Inferior parietal cortex (tissue), 1 donor: ENCODE data around the gene UTF1.
A peak's percentile ranks its signal among the peaks of the same experiment; 100 is the strongest.

Experiments
- DNase-seq: peaks from one replicate; pipeline ENCODE4 v3.0.0-alpha.2; 2016; ENCODE audit errors: extremely low spot score

UTF1 gene, protein sequence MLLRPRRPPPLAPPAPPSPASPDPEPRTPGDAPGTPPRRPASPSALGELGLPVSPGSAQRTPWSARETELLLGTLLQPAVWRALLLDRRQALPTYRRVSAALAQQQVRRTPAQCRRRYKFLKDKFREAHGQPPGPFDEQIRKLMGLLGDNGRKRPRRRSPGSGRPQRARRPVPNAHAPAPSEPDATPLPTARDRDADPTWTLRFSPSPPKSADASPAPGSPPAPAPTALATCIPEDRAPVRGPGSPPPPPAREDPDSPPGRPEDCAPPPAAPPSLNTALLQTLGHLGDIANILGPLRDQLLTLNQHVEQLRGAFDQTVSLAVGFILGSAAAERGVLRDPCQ

GRCh38 chr10:133230044-133230361 lies at the start of gene UTF1:
Gene UTF1 (plus strand): TSS chr10:133230217. CDS start chr10:133230289, 72 bp downstream.
- no peak for DNase-seq

DNA sequence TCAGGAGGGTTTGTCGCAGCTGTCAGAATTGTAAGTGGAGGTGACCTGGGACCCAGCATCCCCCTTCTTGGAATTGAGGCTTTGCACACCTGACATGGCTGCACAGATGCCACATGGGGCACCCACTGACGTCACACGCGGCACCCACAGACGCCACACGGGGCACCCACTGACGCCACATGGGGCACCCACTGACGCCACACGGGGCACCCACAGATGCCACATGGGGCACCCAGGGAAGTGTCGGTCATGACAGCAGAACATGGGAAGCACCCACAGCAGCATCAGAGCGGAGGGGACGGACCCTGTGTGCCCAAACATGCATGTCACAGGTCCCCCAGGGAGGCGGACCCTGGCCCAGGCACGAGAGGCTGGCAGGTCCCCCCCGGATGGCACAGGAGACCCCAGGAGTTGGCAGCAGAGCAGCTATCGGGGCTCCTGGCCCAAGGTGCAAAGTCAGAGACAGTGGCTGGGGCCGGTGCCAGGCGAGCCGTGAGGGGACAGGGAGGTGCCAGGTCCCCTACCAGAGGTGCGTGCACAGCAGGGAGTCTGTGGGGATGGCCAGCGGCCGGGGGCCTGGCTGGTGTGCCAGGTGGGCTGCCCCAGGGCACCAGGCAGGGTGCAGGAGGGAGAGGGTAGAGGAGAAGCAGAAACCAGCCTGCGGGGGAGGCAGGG lies 48.9 kb upstream of the UTF1 start:
- no peak for DNase-seq

DNA sequence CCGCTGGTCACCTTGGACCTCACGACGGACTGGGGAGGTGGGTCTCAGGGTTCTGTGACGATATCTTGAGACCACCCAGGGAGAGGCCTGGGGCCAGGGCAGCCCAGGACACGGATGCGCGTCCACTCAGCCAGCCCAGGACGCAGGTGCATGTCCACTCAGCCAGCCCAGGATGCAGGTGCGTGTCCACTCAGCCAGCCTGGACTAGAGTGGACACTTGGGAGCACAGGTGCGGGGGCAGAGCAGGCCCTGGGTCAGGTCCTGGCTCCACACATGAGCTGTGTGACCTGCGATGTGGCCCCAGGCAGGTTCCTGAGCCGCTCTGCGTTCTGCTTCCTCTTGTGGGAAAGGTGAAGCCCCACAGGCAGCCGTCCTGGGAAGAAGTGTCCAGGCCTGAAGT lies 47.8 kb upstream of the UTF1 start:
- no peak for DNase-seq

GRCh38 chr10:133182791-133183645 lies 47.0 kb upstream of the UTF1 start:
- DNase-seq: no peak

DNA sequence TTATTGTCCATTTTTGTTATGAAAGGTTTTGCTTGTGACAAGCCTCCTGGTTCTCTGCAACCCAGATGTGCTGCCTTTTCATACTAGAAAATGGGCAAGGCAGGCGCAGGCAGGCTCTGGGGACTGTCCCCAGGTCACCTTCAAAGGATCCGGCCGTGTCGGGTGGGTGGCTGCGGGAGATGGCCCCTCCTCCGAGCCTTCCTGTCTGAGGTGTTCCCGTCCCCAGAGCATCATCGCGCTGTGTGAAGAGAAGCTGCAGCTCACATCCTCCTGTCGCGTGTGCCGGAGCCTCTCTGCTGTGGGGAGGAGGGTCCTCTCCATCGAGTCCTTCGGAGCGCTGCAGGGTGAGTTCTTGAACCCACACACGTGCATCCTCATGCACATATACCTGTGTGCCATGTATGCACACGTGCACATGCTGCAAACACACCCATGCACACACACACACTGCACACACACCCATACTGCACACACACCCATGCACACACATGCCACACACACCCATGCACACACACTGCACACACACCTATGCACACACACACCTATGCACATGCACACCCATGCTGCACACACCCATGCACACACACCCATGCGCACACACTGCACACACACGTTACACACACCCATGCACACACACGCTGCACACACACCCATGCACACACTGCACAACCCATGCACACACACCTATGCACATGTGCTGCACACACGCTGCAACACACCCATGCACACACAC lies 46.2 kb upstream of the UTF1 start:
- no peak for DNase-seq

DNA sequence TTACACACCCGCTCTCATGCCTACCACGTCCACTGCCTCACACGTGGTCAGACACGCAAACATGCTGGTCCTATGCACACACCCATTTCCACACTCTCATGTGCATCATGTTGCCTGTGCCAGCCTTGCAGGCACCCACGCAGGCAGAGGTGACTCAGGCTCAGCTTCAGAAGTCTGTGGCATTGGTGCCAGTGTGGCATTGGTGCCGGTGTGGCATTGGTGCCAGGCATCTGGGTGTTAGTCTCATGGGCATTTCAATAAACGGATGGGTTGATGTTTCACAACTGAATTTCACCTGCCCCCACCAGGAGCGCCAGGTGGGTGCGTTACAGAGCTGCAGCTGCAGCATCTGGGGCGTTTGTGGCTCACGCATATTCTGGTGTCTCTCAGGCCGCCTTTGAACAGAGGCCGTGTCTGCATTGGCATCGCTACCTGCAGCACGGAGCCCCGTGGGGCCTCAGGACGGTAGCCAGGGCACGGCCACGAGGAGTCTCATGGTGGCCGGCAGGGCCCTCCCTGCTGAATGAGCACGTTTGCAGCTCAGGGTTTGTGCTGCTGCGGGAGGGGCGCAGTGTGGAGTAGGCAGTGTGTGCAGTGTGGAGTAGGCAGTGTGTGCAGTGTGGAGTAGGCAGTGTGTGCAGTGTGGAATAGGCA lies 45.3 kb upstream of the UTF1 start:
- no peak for DNase-seq

DNA sequence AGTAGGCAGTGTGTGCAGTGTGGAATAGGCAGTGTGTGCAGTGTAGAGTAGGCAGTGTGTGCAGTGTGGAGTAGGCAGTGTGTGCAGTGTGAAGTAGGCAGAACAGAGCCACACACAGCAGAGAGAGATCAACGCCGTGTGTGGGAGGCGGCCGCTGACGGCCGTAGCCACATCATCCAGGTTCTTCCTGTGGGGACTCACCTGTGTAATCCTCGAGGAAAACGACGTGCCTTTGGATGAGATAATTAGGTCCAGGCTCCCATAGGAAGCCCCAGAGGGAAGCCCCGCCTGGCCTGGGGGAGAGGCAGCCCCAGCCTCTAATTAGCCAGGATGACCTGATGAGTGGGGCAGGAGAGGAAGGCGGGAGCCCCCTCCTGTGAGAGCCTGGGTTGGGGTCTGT lies 44.6 kb upstream of the UTF1 start:
- no peak for DNase-seq

DNA sequence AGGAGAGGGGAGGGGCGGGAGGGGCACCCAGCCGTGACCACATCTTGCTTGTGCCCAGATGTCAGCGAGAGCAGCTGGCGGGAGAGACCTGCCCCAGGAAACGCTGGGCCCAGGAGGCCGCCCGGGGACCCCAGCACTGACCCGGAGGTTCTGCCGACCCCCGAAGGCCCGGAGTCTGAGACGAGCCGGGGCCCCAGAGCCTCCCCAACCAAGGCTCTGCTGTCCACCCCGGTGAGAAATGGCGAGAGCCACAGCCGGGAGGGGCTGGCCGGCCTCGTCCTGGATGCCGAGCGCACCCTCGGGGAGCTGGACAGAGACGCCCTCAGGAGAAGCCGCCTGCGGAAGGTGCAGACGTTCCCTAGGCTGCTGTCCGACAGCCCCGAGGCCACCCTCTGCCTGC lies 44.1 kb upstream of the UTF1 start:
- DNase-seq: no peak

DNA sequence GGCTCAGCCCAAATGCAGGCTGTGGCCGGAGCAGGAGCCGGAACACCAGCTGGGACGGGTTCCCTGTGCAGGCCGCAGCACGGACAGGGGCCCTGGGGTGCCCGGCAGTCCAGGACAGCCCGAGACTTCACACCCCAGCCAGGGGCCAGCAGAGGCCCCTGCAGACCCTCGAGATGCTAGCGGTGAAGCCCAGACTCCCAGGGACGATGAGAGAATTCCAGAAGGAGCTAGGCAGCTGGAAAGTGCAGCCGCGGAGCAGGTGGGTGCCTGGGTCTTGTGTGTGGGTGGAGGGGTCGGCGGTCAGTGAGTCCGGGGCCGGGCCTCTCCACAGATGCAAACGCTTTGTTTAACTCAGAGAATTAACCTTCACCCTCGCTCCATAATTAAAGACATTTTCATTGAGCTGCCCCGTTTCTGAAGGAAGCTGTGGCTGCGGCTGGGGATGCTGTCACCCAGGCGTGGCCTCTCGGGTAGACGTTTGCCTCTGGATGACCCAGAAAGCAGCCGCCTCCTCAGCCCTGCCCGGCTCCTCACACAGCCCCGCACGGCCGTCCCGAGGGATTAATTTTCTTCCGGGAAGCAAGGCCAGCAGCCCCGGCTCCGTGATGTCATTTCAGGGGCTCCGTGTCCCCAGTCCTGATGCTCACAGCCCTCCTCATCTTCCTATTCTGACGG lies 43.5 kb upstream of the UTF1 start:
- DNase-seq: no peak

DNA sequence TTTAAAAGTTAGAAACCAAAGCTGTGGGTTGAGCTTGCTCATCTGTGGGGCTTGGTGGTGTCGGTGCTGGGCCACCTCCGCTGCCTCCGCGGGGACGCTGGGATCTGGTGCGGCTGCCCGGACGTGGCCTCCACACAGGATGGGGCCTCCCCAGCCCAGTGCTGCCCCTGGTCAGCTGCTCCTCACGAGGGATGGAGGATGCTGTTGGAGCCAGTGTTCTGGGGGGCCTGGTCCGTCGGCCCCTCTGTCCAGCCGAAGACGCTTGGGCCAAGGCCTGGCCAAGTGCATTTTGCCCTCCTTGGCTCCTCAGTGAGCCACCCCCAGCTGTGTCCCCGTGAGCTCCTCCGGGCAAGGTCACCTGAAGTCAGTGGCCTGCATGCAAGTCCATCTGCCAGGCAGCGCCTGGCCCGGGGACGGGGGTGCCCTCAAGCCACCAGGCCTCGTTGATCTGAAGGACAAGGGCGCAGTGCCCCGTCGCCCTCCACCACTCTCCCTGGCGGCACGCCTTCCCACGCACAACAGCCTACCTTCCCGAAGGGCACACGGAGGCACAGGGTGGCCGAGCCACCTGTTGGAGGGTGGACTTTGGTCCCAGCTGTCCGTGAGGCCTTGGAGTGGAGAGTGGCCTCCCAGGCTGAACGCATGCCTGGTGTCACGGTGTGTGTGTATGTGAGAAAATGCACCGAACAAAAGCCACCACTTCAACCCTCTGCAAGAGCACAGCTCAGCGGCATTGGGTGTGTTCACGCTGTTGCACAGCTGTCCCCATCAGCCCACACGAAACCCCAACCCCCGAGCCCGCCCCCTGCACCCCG lies 42.7 kb upstream of the UTF1 start:
- no peak for DNase-seq

- no peak for DNase-seq
Measured at GRCh38 chr10:133187906-133188681, 41.9 kb upstream of the UTF1 start.

GRCh38 chr10:133189256-133189655 lies 40.8 kb upstream of the UTF1 start:
- DNase-seq: no peak

DNA sequence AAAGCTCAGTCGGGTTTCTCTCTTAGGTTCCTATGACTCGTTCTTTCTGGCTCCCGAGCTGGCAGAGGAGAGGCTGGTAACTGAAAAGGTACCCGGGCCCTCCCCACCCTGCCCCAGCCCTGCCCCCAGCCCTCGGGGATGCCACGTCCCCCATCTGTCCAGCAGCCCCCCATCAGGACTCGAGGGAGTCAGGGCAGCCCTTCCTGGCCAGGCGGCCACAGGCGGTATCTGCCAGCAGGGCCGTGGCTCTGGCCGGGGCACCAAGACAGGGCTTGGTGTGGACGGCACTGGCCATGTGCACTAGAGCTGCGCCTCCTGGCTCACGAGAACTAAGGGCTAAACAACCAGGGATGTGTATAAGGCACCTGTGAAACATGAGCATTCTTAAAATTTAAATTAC lies 40.3 kb upstream of the UTF1 start:
- DNase-seq: no peak

- DNase-seq: no peak
Measured at GRCh38 chr10:133190225-133190624, 39.8 kb upstream of the UTF1 start.

GRCh38 chr10:133191651-133192050 lies 38.4 kb upstream of the UTF1 start:
- DNase-seq: no peak

DNA sequence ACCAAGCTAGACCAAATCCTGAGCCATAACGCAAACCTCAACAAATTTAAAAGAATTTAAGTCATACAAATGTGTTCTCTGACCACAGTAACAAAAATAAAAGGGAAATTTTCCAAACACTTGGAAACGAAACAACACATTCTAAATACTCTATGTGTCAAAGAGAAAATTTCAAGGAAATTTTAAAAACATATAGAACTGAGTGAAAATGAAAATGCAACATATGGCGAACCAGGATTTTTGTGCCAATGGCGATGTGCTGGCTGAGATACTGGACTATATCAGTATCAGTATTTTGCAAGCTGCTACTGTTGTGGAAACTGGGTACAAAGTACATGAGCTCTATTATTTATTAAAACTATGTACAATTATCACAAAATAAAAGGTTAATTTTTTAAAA lies 35.9 kb upstream of the UTF1 start:
- DNase-seq: peak; percentile 29

- no peak for DNase-seq
Measured at GRCh38 chr10:133195096-133195495, 34.9 kb upstream of the UTF1 start.

DNA sequence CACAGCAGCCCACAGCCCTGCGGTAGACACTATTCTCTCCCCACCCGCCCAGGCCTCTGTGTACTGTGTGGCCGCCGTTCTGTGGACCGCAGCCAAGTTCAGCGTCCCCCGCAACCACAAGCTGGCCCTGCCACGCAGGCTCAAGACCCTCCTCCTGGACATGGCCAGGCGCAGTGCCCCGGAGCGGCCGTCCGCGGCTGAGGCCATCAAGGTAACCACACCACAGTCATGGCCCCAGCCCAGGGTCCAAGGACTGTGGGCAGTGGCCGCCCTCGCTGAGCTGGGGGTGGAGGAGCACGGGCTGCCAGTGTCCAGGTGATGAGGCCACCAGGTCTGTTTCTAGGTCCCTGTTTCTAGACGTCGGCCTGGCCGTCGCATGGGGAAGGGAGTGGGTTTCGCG lies 34.4 kb upstream of the UTF1 start:
- no peak for DNase-seq

DNA sequence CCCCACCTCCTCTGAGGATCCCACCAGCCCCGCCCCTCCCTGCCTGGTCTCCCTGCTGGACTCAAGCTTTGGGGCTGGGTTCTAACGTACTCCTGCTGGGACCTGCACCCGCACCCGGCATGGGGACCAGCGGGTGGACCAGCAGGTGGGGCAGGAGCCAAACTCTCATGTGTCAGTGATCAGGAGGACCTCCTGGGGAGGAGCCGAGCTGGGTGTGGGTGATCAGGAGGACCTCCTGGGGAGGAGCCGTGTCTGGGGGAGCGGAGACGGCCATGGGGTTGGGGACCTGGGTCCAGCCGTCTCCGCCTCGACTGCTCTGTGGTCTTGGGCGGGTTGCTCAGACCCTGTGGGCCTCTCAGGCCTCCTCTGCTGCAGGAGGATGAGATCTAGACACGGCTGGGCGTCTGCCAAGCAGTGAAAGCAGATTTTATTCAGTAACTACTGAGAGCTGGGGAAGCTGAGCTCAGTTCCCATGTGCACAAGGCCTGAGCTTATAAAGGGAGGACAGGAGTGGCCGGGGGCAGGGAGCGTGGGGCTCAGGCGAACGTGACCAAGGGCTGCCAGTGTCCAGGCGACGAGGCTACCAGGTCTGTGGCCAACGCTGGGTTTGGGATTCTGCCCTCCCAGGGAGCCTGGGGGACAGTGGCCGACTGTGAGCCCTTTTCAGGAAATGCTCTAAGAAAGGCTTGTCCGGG lies 33.6 kb upstream of the UTF1 start:
- no peak for DNase-seq
